Nephron (organoid): ENCODE measurements around the gene AICDA.

ENCODE experiments used
- H3K27ac Mint-ChIP-seq, 3 experiments: 2 replicates each; pipeline ENCODE4 v1.8.0; 2020; ENCODE audit warnings: mixed read lengths in 3 of 3, mild to moderate bottlenecking in 2 of 3, moderate library complexity in 1 of 3
- H3K27me3 Mint-ChIP-seq: 2 replicates; pipeline ENCODE4 v1.8.0; 2021; ENCODE audit warnings: low read depth, mild to moderate bottlenecking, moderate library complexity, mixed read lengths
- H3K36me3 Mint-ChIP-seq: 2 replicates; pipeline ENCODE4 v1.8.0; 2020; ENCODE audit warnings: low read depth, mixed read lengths
- H3K4me1 Mint-ChIP-seq: 2 replicates; pipeline ENCODE4 v1.8.0; 2020; ENCODE audit warnings: mixed read lengths
- H3K4me3 Mint-ChIP-seq, 3 experiments: 2 replicates each; pipeline ENCODE4 v1.8.0; 2020; ENCODE audit warnings: mild to moderate bottlenecking in 3 of 3, mixed read lengths in 3 of 3, moderate library complexity in 2 of 3
- H3K9me3 Mint-ChIP-seq: 2 replicates; pipeline ENCODE4 v1.8.0; 2020; ENCODE audit warnings: mixed read lengths
- TF ChIP-seq, protein P1 (sequence below), 3 experiments: fragments of 200-600 bp; sonication (generic); IDR thresholded peaks; one replicate each; pipeline ENCODE4 v1.5.0; 2021; ENCODE audit warnings: antibody characterized with exemption in 3 of 3; ENCODE audit not compliant: unreplicated experiment in 3 of 3

Gene AICDA

DNA sequence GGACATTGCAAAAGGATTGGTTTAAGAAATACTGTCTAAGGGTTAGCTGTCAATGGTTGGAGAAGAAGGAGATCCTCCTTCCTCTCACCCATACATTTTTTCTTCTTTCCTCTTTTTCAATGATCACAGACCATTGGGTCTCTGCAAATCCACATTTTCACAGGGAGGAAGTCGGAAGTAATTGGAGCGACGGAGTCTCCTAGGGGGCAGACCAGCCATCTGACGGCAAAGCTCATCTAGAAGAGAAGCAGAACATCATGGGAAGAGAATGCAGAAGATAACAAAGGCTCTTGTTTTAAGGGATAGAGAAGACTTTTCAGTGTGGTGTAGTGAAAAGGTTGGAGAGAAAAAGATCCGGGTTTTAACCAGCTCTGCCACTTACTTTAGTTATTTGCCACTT is 35.3 kb upstream of the AICDA start:
- TF ChIP-seq, protein P1, sequence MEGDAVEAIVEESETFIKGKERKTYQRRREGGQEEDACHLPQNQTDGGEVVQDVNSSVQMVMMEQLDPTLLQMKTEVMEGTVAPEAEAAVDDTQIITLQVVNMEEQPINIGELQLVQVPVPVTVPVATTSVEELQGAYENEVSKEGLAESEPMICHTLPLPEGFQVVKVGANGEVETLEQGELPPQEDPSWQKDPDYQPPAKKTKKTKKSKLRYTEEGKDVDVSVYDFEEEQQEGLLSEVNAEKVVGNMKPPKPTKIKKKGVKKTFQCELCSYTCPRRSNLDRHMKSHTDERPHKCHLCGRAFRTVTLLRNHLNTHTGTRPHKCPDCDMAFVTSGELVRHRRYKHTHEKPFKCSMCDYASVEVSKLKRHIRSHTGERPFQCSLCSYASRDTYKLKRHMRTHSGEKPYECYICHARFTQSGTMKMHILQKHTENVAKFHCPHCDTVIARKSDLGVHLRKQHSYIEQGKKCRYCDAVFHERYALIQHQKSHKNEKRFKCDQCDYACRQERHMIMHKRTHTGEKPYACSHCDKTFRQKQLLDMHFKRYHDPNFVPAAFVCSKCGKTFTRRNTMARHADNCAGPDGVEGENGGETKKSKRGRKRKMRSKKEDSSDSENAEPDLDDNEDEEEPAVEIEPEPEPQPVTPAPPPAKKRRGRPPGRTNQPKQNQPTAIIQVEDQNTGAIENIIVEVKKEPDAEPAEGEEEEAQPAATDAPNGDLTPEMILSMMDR (IDR thresholded peaks at IDR 0.05; ENCODE audit: unreplicated experiment in 3 of 3) = no peak
- no peaks in the 10 kb centered on the region for H3K36me3 Mint-ChIP-seq
- no peaks in the 10 kb centered on the region for H3K27me3 Mint-ChIP-seq
- H3K4me1 Mint-ChIP-seq = no peaks in the 10 kb centered on the region
- H3K27ac Mint-ChIP-seq = no peak overlapping the region
- no peak overlapping the region for H3K4me3 Mint-ChIP-seq
- H3K9me3 Mint-ChIP-seq = no peaks in the 10 kb centered on the region

DNA sequence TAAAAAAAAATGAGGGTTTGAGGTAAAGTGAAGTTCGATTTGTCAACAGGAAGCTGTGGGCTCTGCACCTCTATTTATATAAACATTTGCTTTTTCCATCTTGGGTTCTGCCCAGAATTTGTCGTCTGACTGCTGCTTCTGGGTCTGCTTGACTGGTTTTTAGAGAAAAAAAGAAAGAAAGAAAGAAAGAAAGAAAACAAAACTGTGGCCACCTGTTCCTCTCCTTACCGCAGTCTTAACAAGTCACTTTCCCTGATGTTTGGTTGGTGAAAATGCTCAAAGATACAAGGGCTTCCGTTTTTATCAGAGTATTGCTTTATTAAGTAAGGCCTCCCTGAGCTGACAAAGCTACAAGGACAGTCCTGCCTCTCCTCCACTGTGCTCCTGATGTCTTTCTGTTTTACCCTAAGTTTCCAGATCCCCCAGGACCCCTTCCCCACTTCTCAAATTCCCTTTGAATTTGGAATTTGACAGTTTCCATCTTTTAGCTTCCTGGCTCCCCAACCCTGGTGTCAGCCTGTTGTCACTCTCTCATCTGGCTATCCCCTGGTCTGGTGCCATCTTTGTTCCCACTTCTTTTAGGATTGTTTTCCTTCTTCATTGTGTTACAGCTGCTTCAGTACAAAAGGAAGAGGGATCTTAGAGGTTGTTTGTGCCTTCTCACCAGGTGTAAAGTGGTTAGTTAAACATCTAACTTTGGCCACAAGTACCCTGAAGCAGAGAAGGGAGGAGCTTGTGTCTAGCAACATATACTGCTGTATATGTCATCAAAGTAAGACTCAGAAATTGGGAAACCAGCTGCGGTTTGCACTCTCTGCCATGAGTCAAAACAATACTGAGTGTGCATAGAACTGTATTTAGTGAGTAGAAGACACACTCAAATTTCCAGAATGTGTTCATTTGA is 31.9 kb upstream of the AICDA start:
- Mint-ChIP-seq H3K27ac (no peak overlapping the region), H3K9me3 (no peaks in the 10 kb centered on the region), H3K4me1 (no peaks in the 10 kb centered on the region), H3K4me3 (no peak overlapping the region), H3K36me3 (no peaks in the 10 kb centered on the region), H3K27me3 (no peaks in the 10 kb centered on the region)
- TF ChIP-seq, protein P1 (IDR thresholded peaks at IDR 0.05; ENCODE audit: unreplicated experiment in 3 of 3) = no peak

DNA sequence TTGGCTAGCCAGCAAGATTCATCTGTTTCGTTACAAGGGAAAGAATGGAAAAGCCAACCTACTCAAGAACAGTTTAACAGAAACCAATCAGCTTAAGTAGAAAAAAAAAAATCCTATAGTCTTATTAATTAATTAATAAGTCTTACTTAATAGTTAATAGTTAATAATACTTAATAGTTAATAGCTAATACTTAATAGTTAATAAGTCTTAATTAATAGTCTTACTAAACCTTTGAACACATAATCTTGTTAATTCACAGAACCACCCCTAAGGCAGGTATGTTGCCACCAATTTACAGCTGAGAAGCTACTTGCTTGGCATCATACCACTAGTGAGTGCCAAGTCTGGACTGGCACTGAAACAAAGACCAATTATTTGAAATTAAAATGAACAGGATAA is 30.1 kb upstream of the AICDA start:
- Mint-ChIP-seq H3K9me3 (no peaks in the 10 kb centered on the region), H3K27me3 (no peaks in the 10 kb centered on the region), H3K27ac (no peak overlapping the region), H3K36me3 (no peaks in the 10 kb centered on the region), H3K4me3 (no peak overlapping the region), H3K4me1 (no peaks in the 10 kb centered on the region)
- TF ChIP-seq, protein P1 (IDR thresholded peaks at IDR 0.05; ENCODE audit: unreplicated experiment in 3 of 3) = no peak

DNA sequence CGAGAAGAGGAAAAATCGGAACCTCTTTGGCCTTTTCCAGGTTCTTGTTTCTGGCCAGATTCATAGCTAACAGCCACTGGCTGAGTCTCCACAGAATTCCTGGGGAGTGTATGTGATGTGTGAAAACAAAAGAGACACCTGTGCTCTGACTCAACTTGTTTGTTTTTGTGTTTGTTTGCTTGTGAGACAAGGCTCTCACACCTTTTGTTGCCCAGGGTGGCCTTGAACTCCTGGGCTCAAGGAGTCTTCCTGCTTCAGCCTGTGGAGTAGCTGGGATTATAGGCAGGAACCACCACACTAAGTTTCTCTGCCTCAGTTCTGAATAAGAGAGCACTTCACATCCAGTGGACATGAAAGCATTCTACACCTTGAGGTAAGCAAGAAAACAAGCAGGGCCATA is 27.3 kb upstream of the AICDA start:
- Mint-ChIP-seq H3K4me3 (no peak overlapping the region), H3K27ac (no peak overlapping the region)

DNA sequence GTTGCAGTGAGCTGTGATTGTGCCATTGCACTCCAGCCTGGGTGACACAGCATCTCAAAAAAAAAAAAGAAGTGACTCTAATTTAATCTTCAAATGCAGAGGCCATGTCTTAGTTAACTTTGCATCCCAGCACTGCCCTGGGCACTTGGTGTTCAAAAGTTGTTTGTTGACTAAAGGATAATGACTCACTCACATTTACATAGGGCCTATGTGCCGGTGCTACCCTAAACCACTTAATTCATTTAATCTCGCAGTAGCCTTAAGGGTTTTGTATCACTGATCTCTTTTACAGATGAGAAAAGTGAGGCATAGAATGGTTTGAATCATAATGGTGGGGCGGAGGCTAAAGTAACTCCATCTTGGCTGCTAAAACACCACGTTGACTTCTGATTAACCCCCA is 26.3 kb upstream of the AICDA start:
- peaks cover 21% of the 10 kb centered on the region for H3K4me1 Mint-ChIP-seq
- TF ChIP-seq, protein P1 (IDR thresholded peaks at IDR 0.05; ENCODE audit: unreplicated experiment in 3 of 3) = no peak
- H3K27ac Mint-ChIP-seq = no peak overlapping the region
- peaks cover 5% of the 10 kb centered on the region for H3K9me3 Mint-ChIP-seq
- no peak overlapping the region for H3K4me3 Mint-ChIP-seq
- no peaks in the 10 kb centered on the region for H3K36me3 Mint-ChIP-seq
- no peaks in the 10 kb centered on the region for H3K27me3 Mint-ChIP-seq

More for the DNA sequence above, 27.3 kb upstream of the AICDA start:
- H3K9me3 Mint-ChIP-seq = no peaks in the 10 kb centered on the region
- H3K27me3 Mint-ChIP-seq = no peaks in the 10 kb centered on the region
- TF ChIP-seq, protein P1 (IDR thresholded peaks at IDR 0.05; ENCODE audit: unreplicated experiment in 3 of 3) = no peak
- H3K36me3 Mint-ChIP-seq = no peaks in the 10 kb centered on the region
- peaks cover 21% of the 10 kb centered on the region for H3K4me1 Mint-ChIP-seq

DNA sequence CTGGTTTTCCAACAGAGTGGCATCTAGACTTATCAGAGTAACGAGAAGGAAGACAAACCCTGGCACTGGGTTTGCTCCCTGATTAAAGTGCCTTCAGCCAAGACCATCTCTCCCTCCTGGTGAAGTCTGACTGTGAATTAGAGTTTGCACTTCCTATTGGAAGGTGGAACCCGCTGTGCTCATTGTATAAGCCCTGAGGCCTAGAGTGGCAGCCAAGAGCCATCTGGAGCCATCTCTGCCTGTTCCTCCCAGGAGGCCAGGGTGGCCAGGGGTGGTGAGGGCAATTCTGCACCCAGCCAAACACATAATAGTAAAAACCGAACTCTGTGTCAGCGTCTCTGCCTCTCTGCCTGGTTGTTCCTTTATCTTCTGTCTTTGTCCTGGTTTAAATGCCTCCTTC is 25.0 kb upstream of the AICDA start:
- TF ChIP-seq, protein P1 (IDR thresholded peaks at IDR 0.05; ENCODE audit: unreplicated experiment in 3 of 3) = no peak
- no peaks in the 10 kb centered on the region for H3K36me3 Mint-ChIP-seq
- H3K4me3 Mint-ChIP-seq = no peak overlapping the region
- no peak overlapping the region for H3K27ac Mint-ChIP-seq
- H3K4me1 Mint-ChIP-seq = peaks cover 21% of the 10 kb centered on the region
- peaks cover 5% of the 10 kb centered on the region for H3K9me3 Mint-ChIP-seq
- no peaks in the 10 kb centered on the region for H3K27me3 Mint-ChIP-seq
